ENCODE results near the gene IGSF21. TPM values are rescaled to one million over a fixed set of nuclear protein-coding genes. Genes with fewer than 3 reads are reported as not detected.

The IGSF21 gene
- total and polyA plus RNA-seq, 2 of the 4 experiments (the other 2 are of a cell fraction): not detected

- POLR2A ChIA-PET (ENCODE audit: unreplicated experiment): no interaction called here
- no peak for ATAC-seq (ENCODE audit: low read depth)
- intact Hi-C loops (cut with micrococcal nuclease): no loop called here
Observed at GRCh38 chr1:18217398-18218043, 109.9 kb downstream of the IGSF21 start.

More at GRCh38 chr1:18217398-18218043, 109.9 kb downstream of the IGSF21 start:
- Histone ChIP-seq H3K9me1 (ENCODE audit: insufficient read depth, low read length) (no peaks in the 10 kb centered on the region), H3K36me3 (ENCODE audit: control insufficient read depth, insufficient read depth, low read length) (no peaks in the 10 kb centered on the region), H3K4me1 (ENCODE audit: control insufficient read depth, insufficient read depth, low read length) (no peaks in the 10 kb centered on the region), H2AK5ac (ENCODE audit: low read depth, low read length) (no peak overlapping the region), H4K8ac (ENCODE audit: low read depth in 2 of 2, low read length in 2 of 2) (no peak overlapping the region), H4K5ac (ENCODE audit: low read depth, low read length) (no peak overlapping the region), H3K14ac (replicated peaks; ENCODE audit: low read depth, low read length) (no peak overlapping the region), H3K79me1 (ENCODE audit: low read depth in 1 of 2, low read length in 2 of 2) (no peaks in the 10 kb centered on the region), H2BK15ac (ENCODE audit: low read depth, low read length) (no peak overlapping the region), H2BK5ac (ENCODE audit: low read depth, low read length, poor library complexity, severe bottlenecking) (no peak overlapping the region), H3K9me3 (ENCODE audit: control insufficient read depth, insufficient read depth, low read length) (peaks cover 11% of the 10 kb centered on the region), H3K27me3 (ENCODE audit: control insufficient read depth, insufficient read depth, low read length) (no peaks in the 10 kb centered on the region), H2BK20ac (ENCODE audit: low read depth, low read length) (no peak overlapping the region), H2AFZ (replicated peaks; ENCODE audit: low read length, poor library complexity) (no peak overlapping the region), H3K27ac (ENCODE audit: insufficient read depth, low read length) (no peak overlapping the region), H2AK9ac (replicated peaks; ENCODE audit: low read depth, low read length, poor library complexity) (no peak overlapping the region), H3K23ac (ENCODE audit: low read depth, low read length) (no peak overlapping the region), H2BK120ac (ENCODE audit: low read depth, low read length) (no peak overlapping the region), H3K4me3 (ENCODE audit: insufficient read depth, low read depth, low read length) (no peak overlapping the region), H4K91ac (ENCODE audit: insufficient read depth, low read depth, low read length) (no peak overlapping the region), H4K20me1 (ENCODE audit: insufficient read depth, low read length) (no peaks in the 10 kb centered on the region), H3K56ac (ENCODE audit: extremely low read depth, insufficient read depth, low read length) (no peak overlapping the region), H3K4ac (ENCODE audit: low read depth, low read length) (no peak overlapping the region), H3K18ac (ENCODE audit: low read depth, low read length) (no peak overlapping the region), H3K9ac (ENCODE audit: low read depth, low read length) (no peak overlapping the region), H3K4me2 (ENCODE audit: low read depth, low read length) (no peak overlapping the region)
- in situ Hi-C loops (cut with MboI; ENCODE audit: low sequenced_read_pairs) (no loop called here), dilution Hi-C loops (cut with HindIII; ENCODE audit: low sequenced_read_pairs, unreplicated experiment) (no loop called here)
- peak; percentile 1 for DNase-seq
- no peak for TF ChIP-seq NFE2L2 (IDR thresholded peaks at IDR 0.05; ENCODE audit: low read depth, low read length)
- no peak for TF ChIP-seq USF2 (IDR thresholded peaks at IDR 0.05; ENCODE audit: low read depth, low read length)
- TF ChIP-seq BHLHE40 (IDR thresholded peaks at IDR 0.05; ENCODE audit: low read depth, low read length): no peak
- TF ChIP-seq SMC3 (IDR thresholded peaks at IDR 0.05; ENCODE audit: low read depth, low read length): no peak
- TF ChIP-seq RAD21 (IDR thresholded peaks at IDR 0.05; ENCODE audit: low read length): no peak
- TF ChIP-seq CEBPB (IDR thresholded peaks at IDR 0.05; ENCODE audit: low read depth, low read length): no peak
- TF ChIP-seq ELK1 (IDR thresholded peaks at IDR 0.05; ENCODE audit: borderline replicate concordance, low read depth, low read length): no peak
- no peak for TF ChIP-seq CTCF (conservative IDR thresholded peaks at IDR 0.05; ENCODE audit: low read depth, low read length)
- TF ChIP-seq FOS (IDR thresholded peaks at IDR 0.05; ENCODE audit: low read depth, low read length): no peak
- TF ChIP-seq RCOR1 (IDR thresholded peaks at IDR 0.05; ENCODE audit: insufficient replicate concordance, low read length): no peak
- no peak for TF ChIP-seq RFX5 (IDR thresholded peaks at IDR 0.05; ENCODE audit: low read depth, low read length)
- WGBS, 2 experiments (ENCODE audit: extremely low coverage in 2 of 2, insufficient read length in 1 of 2): no CpG with 5 or more reads among the region's 4 CpGs
- CTCF ChIA-PET: no interaction called here
- no TSS peak for BruUV-seq (replicated peaks)

Data from IMR-90 (cell line).